Smooth muscle cell (in vitro differentiated cells): ENCODE results near the gene LYL1. TPM values are rescaled to one million over a fixed set of nuclear protein-coding genes. Genes with fewer than 3 reads are reported as not detected.
A peak's percentile ranks its signal among the peaks of the same experiment; 100 is the strongest.

Experiments used
- DNase-seq: peaks from one replicate; lab custom pipeline; 2025; ENCODE audit not compliant: unreplicated experiment; lab: John Stamatoyannopoulos, UW
- H2AFZ ChIP-seq: fragments of 200-600 bp; sonication (generic); 2 replicates; pipeline ENCODE4 v1.6.0; 2016; ENCODE audit warnings: antibody characterized with exemption, low read depth, mild to moderate bottlenecking
- H3F3A ChIP-seq: fragments of 200-600 bp; sonication (generic); 2 replicates; pipeline ENCODE4 v1.6.0; 2017; ENCODE audit warnings: antibody characterized with exemption, low read depth
- H3K27ac ChIP-seq: fragments of 200-600 bp; sonication (generic); 2 replicates; pipeline ENCODE4 v1.5.1; 2016; ENCODE audit warnings: low read depth, mild to moderate bottlenecking
- H3K27me3 ChIP-seq: fragments of 200-600 bp; sonication (generic); 2 replicates; pipeline ENCODE4 v1.6.1; 2016; ENCODE audit warnings: low read depth, mild to moderate bottlenecking
- H3K36me3 ChIP-seq: fragments of 200-600 bp; sonication (generic); 2 replicates; pipeline ENCODE4 v1.5.1; 2016; ENCODE audit warnings: low read depth
- H3K4me1 ChIP-seq: fragments of 200-600 bp; sonication (generic); 2 replicates; pipeline ENCODE4 v1.5.1; 2016; ENCODE audit warnings: low read depth
- H3K4me2 ChIP-seq: fragments of 200-600 bp; sonication (generic); 2 replicates; pipeline ENCODE4 v1.6.0; 2016; ENCODE audit warnings: mild to moderate bottlenecking
- H3K4me3 ChIP-seq: fragments of 200-600 bp; sonication (generic); 2 replicates; pipeline ENCODE4 v1.5.1; 2016; ENCODE audit warnings: mild to moderate bottlenecking
- H3K79me2 ChIP-seq: fragments of 200-600 bp; sonication (generic); 2 replicates; pipeline ENCODE4 v1.6.0; 2016; ENCODE audit warnings: low read depth, mild to moderate bottlenecking
- H3K9ac ChIP-seq: fragments of 200-600 bp; sonication (generic); 2 replicates; pipeline ENCODE4 v1.6.0; 2016; ENCODE audit warnings: low read depth
- H3K9me3 ChIP-seq: fragments of 200-600 bp; sonication (generic); replicated peaks from 2 replicates; pipeline ENCODE4 v1.5.1; 2016; ENCODE audit warnings: low read depth
- H4K20me1 ChIP-seq: fragments of 200-600 bp; sonication (generic); 2 replicates; pipeline ENCODE4 v1.6.0; 2016; ENCODE audit warnings: low read depth
- WGBS: methylation state at CpG from one replicate; pipeline ENCODE4 v1.1.7; 2016; ENCODE audit warnings: low lambda C conversion rate; 5-methylcytosine and 5-hydroxymethylcytosine counted together
- polyA plus RNA-seq: library from polyadenylated mRNA; unstranded; fragments of >200 nt; fragmentation: Nextera tagmentation; extraction: Ambion mirVana; gene quantifications from 2 replicates; pipeline ENCODE4 v1.2.1, GENCODE V29; 2016
- total RNA-seq: library from RNA; depleted of rRNA; stranded (reverse); fragments of >200 nt; gene quantifications from 2 replicates; pipeline ENCODE4 v1.2.3, GENCODE V29; 2014
- TF ChIP-seq, protein P1 (sequence below): fragments of 200-600 bp; sonication (generic); IDR thresholded peaks from 2 replicates; pipeline ENCODE4 v1.5.1; 2017; ENCODE audit warnings: borderline replicate concordance, mild to moderate bottlenecking, antibody characterized with exemption; ENCODE audit not compliant: insufficient read depth, poor library complexity, severe bottlenecking

Gene LYL1
- total and polyA plus RNA-seq, 2 experiments from 2014 or later: 2.8 to 3.2 TPM

DNA sequence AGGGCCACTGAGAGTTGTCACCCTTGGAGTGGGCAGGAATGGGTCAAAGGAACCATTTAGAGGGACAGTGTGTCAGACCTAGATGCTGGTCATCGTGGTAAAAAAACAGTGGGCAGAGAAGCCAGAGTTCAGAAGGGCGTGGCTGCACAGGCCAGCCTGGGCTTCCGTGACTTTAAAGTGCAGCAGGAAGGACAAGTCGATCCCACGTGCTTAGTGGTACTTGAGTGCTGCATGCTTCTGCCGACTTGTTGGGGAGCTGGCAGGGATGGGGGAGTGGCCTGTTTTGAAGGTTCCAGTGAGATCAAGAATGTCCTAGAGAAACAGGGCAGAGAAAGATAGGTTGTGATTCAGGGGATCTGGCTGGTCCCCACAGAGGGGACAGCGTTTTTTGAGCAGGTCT, 17.0 kb downstream of the LYL1 start:
- H3K36me3 ChIP-seq: no peaks in the 10 kb centered on the region
- H3K27me3 ChIP-seq: no peaks in the 10 kb centered on the region
- no peak overlapping the region for H3K9ac ChIP-seq
- no peaks in the 10 kb centered on the region for H3K9me3 ChIP-seq
- H3F3A ChIP-seq: no peaks in the 10 kb centered on the region
- no peak overlapping the region for H3K27ac ChIP-seq
- 53% methylated on average over 7 of the region's 7 CpGs for WGBS
- no peak overlapping the region for H3K4me3 ChIP-seq
- no peaks in the 10 kb centered on the region for H3K79me2 ChIP-seq
- H4K20me1 ChIP-seq: no peaks in the 10 kb centered on the region
- no peak overlapping the region for H2AFZ ChIP-seq
- TF ChIP-seq, protein P1, sequence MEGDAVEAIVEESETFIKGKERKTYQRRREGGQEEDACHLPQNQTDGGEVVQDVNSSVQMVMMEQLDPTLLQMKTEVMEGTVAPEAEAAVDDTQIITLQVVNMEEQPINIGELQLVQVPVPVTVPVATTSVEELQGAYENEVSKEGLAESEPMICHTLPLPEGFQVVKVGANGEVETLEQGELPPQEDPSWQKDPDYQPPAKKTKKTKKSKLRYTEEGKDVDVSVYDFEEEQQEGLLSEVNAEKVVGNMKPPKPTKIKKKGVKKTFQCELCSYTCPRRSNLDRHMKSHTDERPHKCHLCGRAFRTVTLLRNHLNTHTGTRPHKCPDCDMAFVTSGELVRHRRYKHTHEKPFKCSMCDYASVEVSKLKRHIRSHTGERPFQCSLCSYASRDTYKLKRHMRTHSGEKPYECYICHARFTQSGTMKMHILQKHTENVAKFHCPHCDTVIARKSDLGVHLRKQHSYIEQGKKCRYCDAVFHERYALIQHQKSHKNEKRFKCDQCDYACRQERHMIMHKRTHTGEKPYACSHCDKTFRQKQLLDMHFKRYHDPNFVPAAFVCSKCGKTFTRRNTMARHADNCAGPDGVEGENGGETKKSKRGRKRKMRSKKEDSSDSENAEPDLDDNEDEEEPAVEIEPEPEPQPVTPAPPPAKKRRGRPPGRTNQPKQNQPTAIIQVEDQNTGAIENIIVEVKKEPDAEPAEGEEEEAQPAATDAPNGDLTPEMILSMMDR: no peak
- peaks cover 2% of the 10 kb centered on the region for H3K4me1 ChIP-seq
- no peak for DNase-seq
- H3K4me2 ChIP-seq: no peak overlapping the region

DNA sequence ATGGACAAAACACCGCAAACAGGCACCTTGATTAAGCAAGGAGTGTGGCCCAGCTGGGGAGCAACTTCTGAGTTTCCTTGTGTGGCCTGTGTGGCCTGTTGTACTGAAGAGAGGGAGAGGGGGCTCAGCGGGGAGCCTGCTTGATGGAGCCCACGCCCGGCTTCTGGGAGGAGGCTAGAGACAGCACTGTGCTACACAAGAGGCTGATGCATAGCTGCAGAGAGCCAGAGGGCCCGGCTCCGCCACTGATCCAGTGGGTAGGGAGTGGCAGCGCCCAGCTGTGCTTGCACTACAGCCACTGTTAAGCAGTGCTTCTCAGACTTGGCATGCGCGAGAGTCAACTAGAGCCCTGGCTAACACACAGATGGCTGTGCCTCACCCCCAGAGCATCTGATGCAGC, 19.0 kb downstream of the LYL1 start:
- no peaks in the 10 kb centered on the region for H3F3A ChIP-seq
- H3K36me3 ChIP-seq: no peaks in the 10 kb centered on the region
- DNase-seq: no peak
- H3K4me3 ChIP-seq: no peak overlapping the region
- H3K79me2 ChIP-seq: no peaks in the 10 kb centered on the region
- H3K4me1 ChIP-seq: peaks cover 2% of the 10 kb centered on the region
- WGBS: 92% methylated on average over 9 of the region's 9 CpGs
- H3K4me2 ChIP-seq: no peak overlapping the region
- H4K20me1 ChIP-seq: no peaks in the 10 kb centered on the region
- no peak overlapping the region for H2AFZ ChIP-seq
- H3K9ac ChIP-seq: no peak overlapping the region
- H3K27ac ChIP-seq: no peak overlapping the region
- TF ChIP-seq, protein P1: no peak
- no peaks in the 10 kb centered on the region for H3K9me3 ChIP-seq
- H3K27me3 ChIP-seq: no peaks in the 10 kb centered on the region

DNA sequence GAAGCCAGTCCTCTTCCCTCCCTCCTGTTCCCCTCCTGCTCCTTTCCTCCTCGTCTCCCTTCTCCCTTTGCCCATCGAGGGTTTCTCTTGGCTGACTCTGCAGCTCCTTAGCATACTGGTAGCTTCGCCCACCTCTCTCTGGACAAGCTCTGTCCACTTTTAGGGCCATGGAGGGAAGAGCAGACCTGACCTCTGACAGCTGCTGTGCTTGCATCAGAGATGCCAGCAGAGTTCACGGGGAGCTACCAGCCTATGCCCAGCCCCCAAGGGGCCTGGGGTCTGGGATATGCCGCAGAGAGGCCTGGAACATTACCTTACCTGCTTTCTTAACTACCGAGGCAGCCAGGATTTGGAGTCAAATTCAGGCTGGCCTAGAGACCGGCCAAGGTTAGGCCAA, 19.7 kb downstream of the LYL1 start:
- Histone ChIP-seq H3K4me1 (peaks cover 2% of the 10 kb centered on the region), H3F3A (no peaks in the 10 kb centered on the region), H3K4me2 (no peak overlapping the region), H4K20me1 (no peaks in the 10 kb centered on the region), H2AFZ (no peak overlapping the region), H3K36me3 (no peaks in the 10 kb centered on the region), H3K27me3 (no peaks in the 10 kb centered on the region), H3K4me3 (no peak overlapping the region), H3K9ac (no peak overlapping the region), H3K9me3 (no peaks in the 10 kb centered on the region), H3K79me2 (no peaks in the 10 kb centered on the region), H3K27ac (no peak overlapping the region)
- 67% methylated on average over 7 of the region's 7 CpGs for WGBS
- DNase-seq: no peak
- TF ChIP-seq, protein P1: no peak

DNA sequence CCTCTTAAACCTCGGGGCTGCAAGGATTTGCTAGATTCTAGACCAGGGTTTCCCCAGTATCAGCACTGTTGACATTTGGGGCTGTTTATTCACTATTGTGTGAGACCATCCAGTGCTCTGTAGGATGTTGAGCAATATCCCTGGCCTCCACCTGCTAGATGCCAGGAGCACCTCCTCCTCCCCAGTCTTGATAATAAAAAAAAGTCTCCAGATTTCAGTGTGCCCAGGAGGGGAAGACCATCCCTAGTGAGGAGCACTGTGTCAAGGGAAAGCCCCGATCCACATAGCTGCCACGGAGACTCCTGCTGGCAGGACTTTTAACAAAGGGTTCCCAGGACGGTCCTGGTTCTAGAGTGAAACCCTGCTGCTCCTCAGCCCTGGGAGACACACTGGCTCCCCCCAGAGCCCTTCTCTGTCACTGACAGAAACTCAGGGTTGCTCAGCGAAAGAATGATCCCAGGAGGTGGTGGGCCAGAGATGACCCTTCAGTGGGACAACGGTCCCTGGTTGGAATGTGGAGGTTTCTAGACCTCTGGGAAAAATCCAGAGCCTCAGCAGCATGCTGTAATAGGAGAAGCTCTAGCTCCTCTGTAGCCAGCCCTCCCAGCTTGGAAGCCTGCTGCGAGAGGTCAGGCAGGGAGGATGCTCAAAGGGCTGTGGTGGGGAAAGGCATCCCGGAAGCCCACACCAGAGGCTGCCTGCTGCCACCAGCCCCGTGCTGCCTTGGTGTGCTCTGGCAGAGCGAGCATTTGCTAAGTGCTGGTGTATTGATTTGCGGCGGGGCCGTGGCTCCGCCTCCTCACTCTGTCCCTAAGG, 20.3 kb downstream of the LYL1 start:
- DNase-seq: no peak
- H2AFZ ChIP-seq: no peak overlapping the region
- no peaks in the 10 kb centered on the region for H3K9me3 ChIP-seq
- H3K4me1 ChIP-seq: peaks cover 2% of the 10 kb centered on the region
- no peaks in the 10 kb centered on the region for H3K36me3 ChIP-seq
- H3F3A ChIP-seq: no peaks in the 10 kb centered on the region
- H4K20me1 ChIP-seq: no peaks in the 10 kb centered on the region
- H3K27me3 ChIP-seq: no peaks in the 10 kb centered on the region
- 36% methylated on average over 14 of the region's 14 CpGs for WGBS
- H3K79me2 ChIP-seq: no peaks in the 10 kb centered on the region
- no peak overlapping the region for H3K4me3 ChIP-seq
- H3K4me2 ChIP-seq: no peak overlapping the region
- TF ChIP-seq, protein P1: peak; percentile 27
- no peak overlapping the region for H3K27ac ChIP-seq
- no peak overlapping the region for H3K9ac ChIP-seq
